Endothelial cell of umbilical vein (primary cell): ENCODE data around the gene DENND5A. TPM values are rescaled to one million over a fixed set of nuclear protein-coding genes. Genes with fewer than 3 reads are reported as not detected.

ENCODE experiments used
- BruUV-seq: library from RNA; stranded (reverse); fragments of 400-500 nt; replicated peaks from 2 replicates; lab custom pipeline; 2021; lab: Mats Ljungman, UMichigan
- CTCF ChIA-PET: fragments of 300-600, 350-600 bp; sonication (Branson Sonifier 250); formaldehyde crosslinking; loops from one replicate; lab custom pipeline; 2021; ENCODE audit warnings: antibody characterized with exemption, inconsistent platforms; lab: Charles Lee
- POLR2A ChIA-PET: fragments of 300-600, 350-600 bp; sonication (Branson Sonifier 250); formaldehyde crosslinking; loops from one replicate; lab custom pipeline; 2021; ENCODE audit warnings: antibody characterized with exemption, inconsistent platforms; lab: Charles Lee
- DNase-seq: peaks from one replicate; pipeline ENCODE4 v3.0.0-alpha.2; 2011; ENCODE audit warnings: low read depth, low spot score
- FAIRE-seq: peaks from 2 replicates; lab custom pipeline; 2011; peaks lifted over from hg19 to GRCh38; lab: Jason Lieb, UNC
- H2AFZ ChIP-seq: 2 replicates; pipeline ENCODE4 v1.6.0; 2012; ENCODE audit warnings: low read depth, low read length, control low read depth, inconsistent platforms
- H3K27ac ChIP-seq: 2 replicates; pipeline ENCODE4 v1.5.1; 2011; ENCODE audit warnings: low read depth, mild to moderate bottlenecking, control low read depth, low read length, moderate library complexity; ENCODE audit not compliant: insufficient read depth
- H3K27me3 ChIP-seq, 2 experiments: 2 replicates each; pipeline versions ENCODE4 v1.6.0 to v1.6.1; 2011; ENCODE audit warnings: low read length in 2 of 2, mixed read lengths in 1 of 2; ENCODE audit not compliant: control insufficient read depth in 2 of 2, insufficient read depth in 2 of 2
- H3K36me3 ChIP-seq, 2 experiments: 2 replicates in 1 of 2; 3 replicates in 1 of 2; pipeline ENCODE4 v1.5.1; 2011; ENCODE audit warnings: low read length in 2 of 2, mild to moderate bottlenecking in 1 of 2, moderate library complexity in 1 of 2; ENCODE audit not compliant: control insufficient read depth in 2 of 2, insufficient read depth in 2 of 2; ENCODE audit errors: extremely low read depth in 1 of 2
- H3K4me1 ChIP-seq: 3 replicates; pipeline ENCODE4 v1.5.1; 2011; ENCODE audit warnings: mild to moderate bottlenecking, low read length; ENCODE audit not compliant: control insufficient read depth, insufficient read depth; ENCODE audit errors: extremely low read depth
- H3K4me2 ChIP-seq: 2 replicates; pipeline ENCODE4 v1.6.1; 2011; ENCODE audit warnings: low read length, control low read depth, mixed read lengths; ENCODE audit not compliant: insufficient read depth
- H3K4me3 ChIP-seq, 3 experiments: fragments of 200-600 bp in 1 of 3; sonication (generic), shearing (Covaris generic) in 1 of 3; replicated peaks in 1 of 3; 2 replicates each; pipeline ENCODE4 v1.5.1; 2011 to 2016; ENCODE audit warnings: control low read depth in 3 of 3, low read length in 3 of 3, mild to moderate bottlenecking in 2 of 3, inconsistent platforms in 1 of 3, low read depth in 1 of 3, moderate library complexity in 1 of 3; ENCODE audit not compliant: insufficient read depth in 1 of 3
- H3K79me2 ChIP-seq: 2 replicates; pipeline ENCODE4 v1.6.0; 2012; ENCODE audit warnings: low read length, inconsistent platforms; ENCODE audit not compliant: control insufficient read depth, insufficient read depth
- H3K9ac ChIP-seq: replicated peaks from 2 replicates; pipeline ENCODE3; 2011; ENCODE audit warnings: low read length, control low read depth; ENCODE audit not compliant: insufficient read depth; ENCODE audit errors: extremely low read depth
- H3K9me1 ChIP-seq: replicated peaks from 3 replicates; pipeline ENCODE4 v1.6.0; 2011; ENCODE audit warnings: mild to moderate bottlenecking, low read length; ENCODE audit not compliant: control insufficient read depth, insufficient read depth; ENCODE audit errors: extremely low read depth
- H3K9me3 ChIP-seq: replicated peaks from 2 replicates; pipeline ENCODE4 v1.5.1; 2012; ENCODE audit warnings: low read length, inconsistent platforms; ENCODE audit not compliant: control insufficient read depth, insufficient read depth
- H4K20me1 ChIP-seq: replicated peaks from 2 replicates; pipeline ENCODE3; 2011; ENCODE audit warnings: mild to moderate bottlenecking, low read length; ENCODE audit not compliant: control insufficient read depth, insufficient read depth; ENCODE audit errors: extremely low read depth
- EZH2 ChIP-seq: IDR thresholded peaks from 2 replicates; pipeline ENCODE4 v1.6.1; 2012; ENCODE audit warnings: borderline replicate concordance, low read depth, mild to moderate bottlenecking, moderate library complexity, low read length, inconsistent platforms; ENCODE audit not compliant: severe bottlenecking
- FOS ChIP-seq: IDR thresholded peaks from 2 replicates; pipeline ENCODE4 v1.6.1; 2011; ENCODE audit warnings: mild to moderate bottlenecking, low read length, moderate library complexity, borderline replicate concordance; ENCODE audit not compliant: insufficient read depth
- GATA2 ChIP-seq: IDR thresholded peaks from 2 replicates; pipeline ENCODE4 v1.7.0; 2011; ENCODE audit warnings: low read depth, mild to moderate bottlenecking, moderate library complexity, mixed read lengths, low read length; ENCODE audit not compliant: insufficient read length, insufficient read depth
- JUN ChIP-seq: IDR thresholded peaks from 2 replicates; pipeline ENCODE4 v1.6.1; 2011; ENCODE audit warnings: borderline replicate concordance, low read depth; ENCODE audit not compliant: insufficient read length, insufficient read depth
- MYC ChIP-seq: IDR thresholded peaks from one replicate; pipeline ENCODE4 v1.6.1; 2011; ENCODE audit warnings: mild to moderate bottlenecking, low read depth, low read length
- POLR2A ChIP-seq: IDR thresholded peaks from 2 replicates; pipeline ENCODE4 v1.6.1; 2012; ENCODE audit warnings: low read depth, mild to moderate bottlenecking, control low read depth, low read length
- POLR2AphosphoS5 ChIP-seq: IDR thresholded peaks from 2 replicates; pipeline ENCODE4 v1.6.1; 2012; ENCODE audit warnings: low read depth, mild to moderate bottlenecking, control low read depth, low read length, moderate library complexity; ENCODE audit not compliant: insufficient read depth
- dilution Hi-C: fragments of 300-500 bp; cut with MboI; formaldehyde crosslinking; loops from one replicate; pipeline ENCODE4 v1.15.0; 2019; ENCODE audit warnings: low sequenced_read_pairs; ENCODE audit not compliant: extremely low pct_ligation_motif_present
- intact Hi-C: fragments of 100-400 bp; cut with micrococcal nuclease; formaldehyde crosslinking; loops from one replicate; pipeline ENCODE4 v1.10.0; 2022
- polyA plus RNA-seq, 4 experiments: library from polyadenylated mRNA; depleted of rRNA in 3 of 4; stranded (reverse) in 3 of 4; unstranded in 1 of 4; fragments of >200 nt; gene quantifications; 2 replicates each; pipeline versions ENCODE4 v1.2.1 to v1.2.3, GENCODE V29; 2011 to 2012; ENCODE audit warnings: missing spikeins in 1 of 4
- total RNA-seq: library from RNA; stranded (reverse); gene quantifications from 2 replicates; pipeline ENCODE4 v1.2.3, GENCODE V29; 2021
- TF ChIP-seq, protein P1 (sequence below): IDR thresholded peaks from 2 replicates; pipeline ENCODE4 v1.6.1; 2011; ENCODE audit not compliant: insufficient read depth, insufficient read length
- TF ChIP-seq, protein P2 (sequence below), 2 donors: IDR thresholded peaks; 1 replicate in 1 of 2; 2 replicates in 1 of 2; pipeline ENCODE4 v1.5.1; 2011; ENCODE audit warnings: low read length in 2 of 2, mild to moderate bottlenecking in 2 of 2, moderate library complexity in 2 of 2, control low read depth in 1 of 2, inconsistent platforms in 1 of 2, low read depth in 1 of 2; ENCODE audit not compliant: insufficient read depth in 1 of 2; ENCODE audit errors: extremely low read depth in 1 of 2

Gene DENND5A
- total and polyA plus RNA-seq, 2 donors (not counting 3 experiments of a cell fraction or from before 2014, with no cell fraction given): 116 to 220 TPM

DNA sequence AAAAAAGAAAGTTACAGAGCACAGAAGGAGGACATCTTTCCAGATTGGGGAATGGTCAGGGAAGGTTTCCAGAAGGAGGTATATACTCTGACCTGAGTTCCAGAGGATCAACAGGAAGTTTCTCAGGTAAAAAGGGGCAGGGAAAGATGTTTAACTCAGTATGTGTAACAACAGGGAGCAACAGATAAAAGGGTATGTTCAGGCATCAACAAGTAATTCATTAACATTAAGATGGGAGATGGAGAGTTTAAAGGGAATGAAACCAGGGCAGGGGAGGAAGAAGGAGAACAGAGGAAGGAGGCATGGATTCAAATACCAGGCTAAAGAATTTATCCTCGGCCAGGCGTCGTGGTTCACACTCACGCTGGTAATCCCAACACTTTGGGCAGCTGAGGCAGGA, 2.5 kb upstream of the DENND5A start:
- H3K9me1 ChIP-seq: no peaks in the 10 kb centered on the region
- H3K9ac ChIP-seq: no peak overlapping the region
- H3K4me1 ChIP-seq: peaks cover 2% of the 10 kb centered on the region
- peaks cover 19% of the 10 kb centered on the region for H3K79me2 ChIP-seq
- ChIA-PET POLR2A (no interaction called here), CTCF (no interaction called here)
- no peaks in the 10 kb centered on the region for H3K36me3 ChIP-seq
- DNase-seq: no peak
- H3K4me2 ChIP-seq: no peak overlapping the region
- no peak for FAIRE-seq
- H3K27ac ChIP-seq: no peak overlapping the region
- dilution Hi-C loops: no loop called here
- intact Hi-C loops: loop anchor here (5.0 to 10.0 kb wide), 2 partner anchors 45 to 353 kb away; partner anchors contain the start of genes AKIP1 and TMEM41B
- no peak for TF ChIP-seq FOS
- TF ChIP-seq POLR2A: no peak
- H2AFZ ChIP-seq: no peak overlapping the region
- no peaks in the 10 kb centered on the region for H4K20me1 ChIP-seq
- no peaks in the 10 kb centered on the region for H3K9me3 ChIP-seq
- no peaks in the 10 kb centered on the region for H3K27me3 ChIP-seq
- no peak overlapping the region for H3K4me3 ChIP-seq
- BruUV-seq: no TSS peak

DNA sequence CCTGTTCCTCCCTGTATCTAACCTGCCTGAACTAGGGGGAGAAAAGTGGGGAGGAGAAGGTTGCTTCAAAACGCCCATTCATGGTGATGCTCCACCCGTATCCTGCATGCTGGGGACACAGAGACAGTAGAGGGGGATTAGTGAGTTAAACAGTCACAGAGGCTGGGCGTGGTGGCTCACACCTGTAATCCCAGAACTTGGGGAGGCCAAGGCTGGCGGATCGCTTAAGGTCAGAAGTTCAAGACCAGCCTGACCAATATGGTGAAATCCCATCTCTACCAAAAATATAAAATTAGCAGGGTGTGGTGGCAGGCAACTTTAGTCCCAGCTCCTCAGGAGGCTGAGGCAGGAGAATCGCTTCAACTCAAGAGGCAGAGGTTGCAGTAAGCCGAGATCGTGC, 1.8 kb upstream of the DENND5A start:
- intact Hi-C loops (loop anchor here (5.0 to 10.0 kb wide), 2 partner anchors 45 to 352 kb away; partner anchors contain the start of genes AKIP1 and TMEM41B), dilution Hi-C loops (no loop called here)
- Histone ChIP-seq H3K9me1 (no peaks in the 10 kb centered on the region), H3K9me3 (no peaks in the 10 kb centered on the region), H4K20me1 (no peaks in the 10 kb centered on the region), H3K27ac (no peak overlapping the region), H3K27me3 (no peaks in the 10 kb centered on the region), H3K4me2 (no peak overlapping the region), H3K79me2 (peaks cover 27% of the 10 kb centered on the region), H2AFZ (no peak overlapping the region), H3K4me3 (no peak overlapping the region), H3K36me3 (no peaks in the 10 kb centered on the region), H3K9ac (no peak overlapping the region), H3K4me1 (peaks cover 2% of the 10 kb centered on the region)
- TF ChIP-seq GATA2: no peak
- no peak for TF ChIP-seq MYC
- TF ChIP-seq EZH2: no peak
- TF ChIP-seq, protein P1, sequence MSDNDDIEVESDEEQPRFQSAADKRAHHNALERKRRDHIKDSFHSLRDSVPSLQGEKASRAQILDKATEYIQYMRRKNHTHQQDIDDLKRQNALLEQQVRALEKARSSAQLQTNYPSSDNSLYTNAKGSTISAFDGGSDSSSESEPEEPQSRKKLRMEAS: no peak
- no peak for TF ChIP-seq POLR2AphosphoS5
- TF ChIP-seq JUN: no peak
- TF ChIP-seq, protein P2, sequence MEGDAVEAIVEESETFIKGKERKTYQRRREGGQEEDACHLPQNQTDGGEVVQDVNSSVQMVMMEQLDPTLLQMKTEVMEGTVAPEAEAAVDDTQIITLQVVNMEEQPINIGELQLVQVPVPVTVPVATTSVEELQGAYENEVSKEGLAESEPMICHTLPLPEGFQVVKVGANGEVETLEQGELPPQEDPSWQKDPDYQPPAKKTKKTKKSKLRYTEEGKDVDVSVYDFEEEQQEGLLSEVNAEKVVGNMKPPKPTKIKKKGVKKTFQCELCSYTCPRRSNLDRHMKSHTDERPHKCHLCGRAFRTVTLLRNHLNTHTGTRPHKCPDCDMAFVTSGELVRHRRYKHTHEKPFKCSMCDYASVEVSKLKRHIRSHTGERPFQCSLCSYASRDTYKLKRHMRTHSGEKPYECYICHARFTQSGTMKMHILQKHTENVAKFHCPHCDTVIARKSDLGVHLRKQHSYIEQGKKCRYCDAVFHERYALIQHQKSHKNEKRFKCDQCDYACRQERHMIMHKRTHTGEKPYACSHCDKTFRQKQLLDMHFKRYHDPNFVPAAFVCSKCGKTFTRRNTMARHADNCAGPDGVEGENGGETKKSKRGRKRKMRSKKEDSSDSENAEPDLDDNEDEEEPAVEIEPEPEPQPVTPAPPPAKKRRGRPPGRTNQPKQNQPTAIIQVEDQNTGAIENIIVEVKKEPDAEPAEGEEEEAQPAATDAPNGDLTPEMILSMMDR (IDR thresholded peaks at IDR 0.05; ENCODE audit: extremely low read depth in 1 of 2, insufficient read depth in 1 of 2, low read depth in 1 of 2, low read length in 2 of 2): no peak
- TF ChIP-seq POLR2A: no peak
- no peak for TF ChIP-seq FOS
- no peak for FAIRE-seq
- CTCF ChIA-PET: interaction anchor here (1.0 to 1.2 kb wide), 2 partner anchors 8 to 240 kb away, joined by 3 to 4 read pairs; no protein-coding TSS in a partner anchor
- no TSS peak for BruUV-seq
- POLR2A ChIA-PET: no interaction called here
- no peak for DNase-seq
